ENCODE measurements around the gene MTFP1.
A peak's percentile ranks its signal among the peaks of the same experiment; 100 is the strongest.
"Not testable (repeated sequence)": the region's sequence is repeated elsewhere in the genome, so short reads cannot be mapped to it uniquely, and the experiment has no call there.

Gene MTFP1

GRCh38 chr22:30402028-30402765, 23.4 kb upstream of the MTFP1 start:
- no peak for DNase-seq (ENCODE audit: low spot score)

GRCh38 chr22:30402766-30403104, 22.8 kb upstream of the MTFP1 start:
- not testable (repeated sequence) for DNase-seq (ENCODE audit: low spot score)

- DNase-seq (ENCODE audit: low spot score): no peak
These were observed 21.3 kb upstream of the MTFP1 start for GRCh38 chr22:30404307-30404706.

- no peak for DNase-seq (ENCODE audit: low spot score)
These were observed 19.8 kb upstream of the MTFP1 start for GRCh38 chr22:30405731-30406130.

GRCh38 chr22:30406400-30406799, 19.2 kb upstream of the MTFP1 start:
- DNase-seq (ENCODE audit: low spot score): no peak

GRCh38 chr22:30408388-30409102, 17.0 kb upstream of the MTFP1 start:
- no peak for DNase-seq (ENCODE audit: low spot score)

- no peak for DNase-seq (ENCODE audit: low spot score)
These were observed 13.8 kb upstream of the MTFP1 start for GRCh38 chr22:30411780-30412179.

GRCh38 chr22:30413001-30413400, 12.6 kb upstream of the MTFP1 start:
- DNase-seq (ENCODE audit: low spot score): no peak

- peak; percentile 18 for DNase-seq (ENCODE audit: low spot score)
These were observed 11.6 kb upstream of the MTFP1 start for GRCh38 chr22:30413745-30414524.

GRCh38 chr22:30414525-30415047, 11.0 kb upstream of the MTFP1 start:
- no peak for DNase-seq (ENCODE audit: low spot score)

- DNase-seq (ENCODE audit: low spot score): no peak
These were observed 9.2 kb upstream of the MTFP1 start for GRCh38 chr22:30416403-30416802.

- no peak for DNase-seq (ENCODE audit: low spot score)
These were observed 8.7 kb upstream of the MTFP1 start for GRCh38 chr22:30416837-30417236.

GRCh38 chr22:30420347-30421125, 5.0 kb upstream of the MTFP1 start:
- no peak for DNase-seq (ENCODE audit: low spot score)

GRCh38 chr22:30421695-30422480, 3.7 kb upstream of the MTFP1 start:
- DNase-seq (ENCODE audit: low spot score): no peak

GRCh38 chr22:30422481-30423300, 2.9 kb upstream of the MTFP1 start:
- no peak for DNase-seq (ENCODE audit: low spot score)

- no peak for DNase-seq (ENCODE audit: low spot score)
These were observed 2.1 kb upstream of the MTFP1 start for GRCh38 chr22:30423301-30423958.

GRCh38 chr22:30423959-30424533, 1.5 kb upstream of the MTFP1 start:
- DNase-seq (ENCODE audit: low spot score): peak; percentile 100

GRCh38 chr22:30424534-30425326, 838 bp upstream of the MTFP1 start:
- DNase-seq (ENCODE audit: low spot score): no peak

- no peak for DNase-seq (ENCODE audit: low spot score)
These were observed 297 bp upstream of the MTFP1 start for GRCh38 chr22:30425327-30425615.

Measured in CD4-positive, alpha-beta T cell treated with Interleukin-6 at 100 ng/mL for 8 hours (primary cell).